Measurements from ENCODE around the gene MRPS5. TPM values are rescaled to one million over a fixed set of nuclear protein-coding genes. Genes with fewer than 3 reads are reported as not detected.

MRPS5 gene
- total RNA-seq, 2 experiments from 2014 or later, result 90.4 to 96.0 TPM

GRCh38 chr2:95069465-95069864, 52.1 kb downstream of the MRPS5 start:
- CTCF ChIA-PET, result interaction anchor here (0.7 to 1.1 kb wide), 3 partner anchors 16 to 47 kb away, joined by 3 to 4 read pairs (median 3); no protein-coding TSS in a partner anchor
- Mint-ChIP-seq H3K36me3 (ENCODE audit: low read depth) (no peaks in the 10 kb centered on the region), H3K27ac (no peak overlapping the region), H3K4me3 (no peak overlapping the region), H3K4me1 (ENCODE audit: low read depth) (peaks cover 13% of the 10 kb centered on the region), H3K9me3 (no peaks in the 10 kb centered on the region), H3K27me3 (ENCODE audit: low read depth) (no peaks in the 10 kb centered on the region)
- intact Hi-C loops (cut with micrococcal nuclease), result no loop called here
- no peak for DNase-seq

- Mint-ChIP-seq H3K9me3 (no peaks in the 10 kb centered on the region), H3K27ac (no peak overlapping the region), H3K4me1 (ENCODE audit: low read depth) (peaks cover 10% of the 10 kb centered on the region), H3K27me3 (ENCODE audit: low read depth) (no peaks in the 10 kb centered on the region), H3K36me3 (ENCODE audit: low read depth) (no peaks in the 10 kb centered on the region), H3K4me3 (no peak overlapping the region)
- intact Hi-C loops (cut with micrococcal nuclease), result no loop called here
- no peak for DNase-seq
- CTCF ChIA-PET, result interaction anchor here (1.0 to 1.7 kb wide), 4 partner anchors 8 to 16 kb away, joined by 3 to 7 read pairs (median 4); no protein-coding TSS in a partner anchor
These were observed 53.4 kb downstream of the MRPS5 start for GRCh38 chr2:95068256-95068655.

GRCh38 chr2:95063086-95063958, 58.3 kb downstream of the MRPS5 start:
- H3K4me1 Mint-ChIP-seq (ENCODE audit: low read depth), result peaks cover 32% of the 10 kb centered on the region
- no peaks in the 10 kb centered on the region for H3K9me3 Mint-ChIP-seq
- intact Hi-C loops (cut with micrococcal nuclease), result no loop called here
- no peak for DNase-seq
- CTCF ChIA-PET, result interaction anchor here (0.6 to 17.7 kb wide), 10 partner anchors 10 to 238 kb away, joined by 3 to 241 read pairs (median 6); no protein-coding TSS in a partner anchor
- H3K27ac Mint-ChIP-seq, result peak overlapping the region; percentile 75
- H3K36me3 Mint-ChIP-seq (ENCODE audit: low read depth), result no peaks in the 10 kb centered on the region
- H3K27me3 Mint-ChIP-seq (ENCODE audit: low read depth), result no peaks in the 10 kb centered on the region
- no peak overlapping the region for H3K4me3 Mint-ChIP-seq

- intact Hi-C loops (cut with micrococcal nuclease), result loop anchor here (1.0 kb wide), 1 partner anchor 12 kb away; no protein-coding TSS in a partner anchor
- peaks cover 35% of the 10 kb centered on the region for H3K4me1 Mint-ChIP-seq (ENCODE audit: low read depth)
- peak overlapping the region; percentile 22 for H3K4me3 Mint-ChIP-seq
- no peaks in the 10 kb centered on the region for H3K9me3 Mint-ChIP-seq
- DNase-seq, result no peak
- CTCF ChIA-PET, result interaction anchor here (0.7 to 17.7 kb wide), 8 partner anchors 9 to 72 kb away, joined by 3 to 241 read pairs (median 6); no protein-coding TSS in a partner anchor
- no peaks in the 10 kb centered on the region for H3K36me3 Mint-ChIP-seq (ENCODE audit: low read depth)
- H3K27me3 Mint-ChIP-seq (ENCODE audit: low read depth), result no peaks in the 10 kb centered on the region
- peak overlapping the region; percentile 75 for H3K27ac Mint-ChIP-seq
These were observed 59.1 kb downstream of the MRPS5 start for GRCh38 chr2:95062242-95063085.

- Mint-ChIP-seq H3K36me3 (ENCODE audit: low read depth) (no peaks in the 10 kb centered on the region), H3K9me3 (no peaks in the 10 kb centered on the region), H3K27ac (no peak overlapping the region)
These were observed 59.9 kb downstream of the MRPS5 start for GRCh38 chr2:95061601-95062183.

GRCh38 chr2:95061119-95061512, 60.5 kb downstream of the MRPS5 start:
- no peak for DNase-seq
- Mint-ChIP-seq H3K27ac (no peak overlapping the region), H3K4me1 (ENCODE audit: low read depth) (peaks cover 45% of the 10 kb centered on the region), H3K4me3 (no peak overlapping the region), H3K9me3 (no peaks in the 10 kb centered on the region), H3K27me3 (ENCODE audit: low read depth) (no peaks in the 10 kb centered on the region), H3K36me3 (ENCODE audit: low read depth) (no peaks in the 10 kb centered on the region)
- intact Hi-C loops (cut with micrococcal nuclease), result no loop called here
- CTCF ChIA-PET, result interaction anchor here (3.8 to 17.7 kb wide), 3 partner anchors 8 to 38 kb away, joined by 27 to 241 read pairs (median 51); no protein-coding TSS in a partner anchor

More at GRCh38 chr2:95061601-95062183, 59.9 kb downstream of the MRPS5 start:
- Mint-ChIP-seq H3K27me3 (ENCODE audit: low read depth) (no peaks in the 10 kb centered on the region), H3K4me1 (ENCODE audit: low read depth) (peaks cover 39% of the 10 kb centered on the region), H3K4me3 (peak overlapping the region; percentile 51)
- CTCF ChIA-PET, result interaction anchor here (1.2 to 17.7 kb wide), 4 partner anchors 9 to 38 kb away, joined by 3 to 241 read pairs (median 39); no protein-coding TSS in a partner anchor
- intact Hi-C loops (cut with micrococcal nuclease), result loop anchor here (1.0 kb wide), 1 partner anchor 13 kb away; no protein-coding TSS in a partner anchor
- DNase-seq, result peak; percentile 50

GRCh38 chr2:95060446-95061118, 61.0 kb downstream of the MRPS5 start:
- no peak overlapping the region for H3K4me3 Mint-ChIP-seq
- peaks cover 50% of the 10 kb centered on the region for H3K4me1 Mint-ChIP-seq (ENCODE audit: low read depth)
- H3K9me3 Mint-ChIP-seq, result no peaks in the 10 kb centered on the region
- DNase-seq, result no peak
- H3K27ac Mint-ChIP-seq, result no peak overlapping the region
- no peaks in the 10 kb centered on the region for H3K27me3 Mint-ChIP-seq (ENCODE audit: low read depth)
- CTCF ChIA-PET, result interaction anchor here (3.8 to 17.7 kb wide), 3 partner anchors 7 to 37 kb away, joined by 27 to 241 read pairs (median 51); no protein-coding TSS in a partner anchor
- intact Hi-C loops (cut with micrococcal nuclease), result no loop called here
- H3K36me3 Mint-ChIP-seq (ENCODE audit: low read depth), result no peaks in the 10 kb centered on the region

- no peak overlapping the region for H3K27ac Mint-ChIP-seq
- no peaks in the 10 kb centered on the region for H3K27me3 Mint-ChIP-seq (ENCODE audit: low read depth)
- CTCF ChIA-PET, result interaction anchor here (17.7 kb wide), 1 partner anchor 18 kb away, joined by 241 read pairs; no protein-coding TSS in a partner anchor
- H3K4me1 Mint-ChIP-seq (ENCODE audit: low read depth), result peaks cover 58% of the 10 kb centered on the region
- H3K36me3 Mint-ChIP-seq (ENCODE audit: low read depth), result no peaks in the 10 kb centered on the region
- H3K9me3 Mint-ChIP-seq, result no peaks in the 10 kb centered on the region
- DNase-seq, result no peak
- no peak overlapping the region for H3K4me3 Mint-ChIP-seq
- intact Hi-C loops (cut with micrococcal nuclease), result no loop called here
These were observed 61.8 kb downstream of the MRPS5 start for GRCh38 chr2:95059656-95060370.

- intact Hi-C loops (cut with micrococcal nuclease), result no loop called here
- Mint-ChIP-seq H3K4me1 (ENCODE audit: low read depth) (peaks cover 64% of the 10 kb centered on the region), H3K4me3 (no peak overlapping the region), H3K9me3 (no peaks in the 10 kb centered on the region), H3K36me3 (ENCODE audit: low read depth) (no peaks in the 10 kb centered on the region), H3K27me3 (ENCODE audit: low read depth) (no peaks in the 10 kb centered on the region), H3K27ac (no peak overlapping the region)
- CTCF ChIA-PET, result interaction anchor here (17.7 kb wide), 1 partner anchor 18 kb away, joined by 241 read pairs; no protein-coding TSS in a partner anchor
- DNase-seq, result no peak
These were observed 62.5 kb downstream of the MRPS5 start for GRCh38 chr2:95058989-95059641.

GRCh38 chr2:95058466-95058988, 63.1 kb downstream of the MRPS5 start:
- intact Hi-C loops (cut with micrococcal nuclease), result no loop called here
- Mint-ChIP-seq H3K27ac (no peak overlapping the region), H3K36me3 (ENCODE audit: low read depth) (peaks cover 2% of the 10 kb centered on the region), H3K4me3 (no peak overlapping the region), H3K4me1 (ENCODE audit: low read depth) (peaks cover 66% of the 10 kb centered on the region), H3K27me3 (ENCODE audit: low read depth) (no peaks in the 10 kb centered on the region), H3K9me3 (no peaks in the 10 kb centered on the region)
- CTCF ChIA-PET, result interaction anchor here (17.7 kb wide), 1 partner anchor 19 kb away, joined by 241 read pairs; no protein-coding TSS in a partner anchor
- DNase-seq, result peak; percentile 2
